ENCODE results near the gene QKI.

DNA sequence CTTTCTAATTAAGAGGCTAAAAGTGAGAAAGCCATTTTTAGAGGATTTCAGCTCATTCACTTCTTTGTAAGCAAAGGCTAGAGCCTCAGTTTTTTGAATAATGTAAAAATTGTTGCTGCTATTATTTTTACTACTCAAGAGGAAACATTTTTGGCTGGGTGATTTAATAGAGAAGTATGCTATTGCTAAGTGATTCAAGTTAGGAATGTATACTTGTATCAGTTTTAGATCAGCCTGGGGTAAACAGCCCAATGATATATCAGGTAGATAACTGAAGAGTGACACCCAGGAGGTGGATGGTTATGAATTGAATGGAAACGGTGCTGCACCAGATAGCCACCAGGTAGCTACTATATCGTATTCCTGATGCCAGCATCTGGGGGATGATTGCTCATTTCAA, 9.2 kb downstream of the QKI start:
- TF ChIP-seq SMARCA5 (IDR thresholded peaks at IDR 0.05): no peak
- no peak for TF ChIP-seq KAT2A (conservative IDR thresholded peaks at IDR 0.05; ENCODE audit: control insufficient read depth, low read depth, low read length)
- no peak for TF ChIP-seq CHD4 (IDR thresholded peaks at IDR 0.05)
- no peak for TF ChIP-seq SREBF2 (IDR thresholded peaks at IDR 0.05; ENCODE audit: low read length)
- TF ChIP-seq EP300 (IDR thresholded peaks at IDR 0.05; ENCODE audit: borderline replicate concordance in 1 of 2, control insufficient read depth in 1 of 2, low read depth in 2 of 2, low read length in 2 of 2): no peak
